Measurements from ENCODE around the gene ZKSCAN1.

The ZKSCAN1 gene

DNA sequence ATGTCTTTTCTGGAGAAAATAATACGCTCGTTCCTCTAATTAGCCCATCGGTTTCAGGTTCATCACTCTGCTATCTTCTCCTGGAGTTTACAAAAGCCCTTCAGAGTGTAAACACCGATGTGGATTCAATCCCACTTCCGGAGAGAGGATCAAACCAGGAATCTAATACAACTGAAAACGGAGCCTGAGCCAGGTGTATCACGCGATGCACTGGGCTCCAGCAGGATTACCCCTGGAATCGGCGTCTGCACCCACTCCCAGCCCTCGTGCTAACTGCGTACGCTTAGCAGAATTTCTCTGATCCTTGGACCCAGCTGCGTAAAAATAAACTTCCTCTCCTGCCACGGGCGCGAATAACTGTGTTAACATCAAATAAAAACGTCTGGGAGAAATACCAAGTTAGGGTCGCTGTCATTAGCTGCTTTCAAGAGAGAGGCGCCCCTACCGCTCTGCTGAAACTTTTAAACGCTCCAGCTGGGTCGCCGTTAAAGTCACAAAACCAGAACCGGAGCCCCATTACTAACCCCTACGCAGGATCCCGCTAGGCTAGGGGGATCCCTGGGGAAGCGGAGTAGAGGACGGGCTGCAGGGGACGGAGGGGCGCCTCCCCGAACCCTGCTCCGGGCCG lies 65.6 kb downstream of the ZKSCAN1 start:
- no peak for DNase-seq (ENCODE audit: low read depth in 2 of 2)

DNA sequence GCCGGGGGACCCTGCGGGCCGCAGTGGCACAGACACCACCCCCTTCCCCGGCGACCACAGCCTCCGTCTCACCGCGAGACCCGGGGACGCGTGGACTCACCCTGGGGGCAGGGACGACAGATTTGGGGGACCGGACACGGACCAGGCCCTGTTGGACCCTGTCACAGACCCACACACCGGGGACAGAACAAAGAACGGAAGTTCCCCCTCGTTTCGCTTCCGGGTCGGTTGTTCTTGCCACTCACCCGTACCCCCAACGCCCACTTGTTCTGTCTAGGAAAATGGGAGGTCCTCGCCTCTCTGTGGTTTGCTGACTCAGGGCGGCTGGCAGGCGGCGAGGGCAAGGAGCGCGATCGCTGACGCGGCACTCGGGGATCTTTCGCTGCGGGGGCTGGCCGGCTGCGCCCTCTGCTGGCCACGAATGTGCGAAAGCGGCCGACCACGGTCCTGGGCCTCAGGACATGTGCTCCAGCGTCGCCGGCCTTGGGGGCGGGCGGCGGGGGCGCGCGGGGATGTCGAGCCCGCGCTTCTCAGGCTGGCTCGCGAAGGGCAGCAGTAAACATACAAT lies 66.2 kb downstream of the ZKSCAN1 start, which contains the start of gene ZNF3:
TSS of gene ZNF3 (minus strand) at position 189 of the 568 bp plus-strand sequence. CDS start 4,366 bp downstream, outside the sequence.
- peak; percentile 97 to 98 for DNase-seq (ENCODE audit: low read depth in 2 of 2)

DNA sequence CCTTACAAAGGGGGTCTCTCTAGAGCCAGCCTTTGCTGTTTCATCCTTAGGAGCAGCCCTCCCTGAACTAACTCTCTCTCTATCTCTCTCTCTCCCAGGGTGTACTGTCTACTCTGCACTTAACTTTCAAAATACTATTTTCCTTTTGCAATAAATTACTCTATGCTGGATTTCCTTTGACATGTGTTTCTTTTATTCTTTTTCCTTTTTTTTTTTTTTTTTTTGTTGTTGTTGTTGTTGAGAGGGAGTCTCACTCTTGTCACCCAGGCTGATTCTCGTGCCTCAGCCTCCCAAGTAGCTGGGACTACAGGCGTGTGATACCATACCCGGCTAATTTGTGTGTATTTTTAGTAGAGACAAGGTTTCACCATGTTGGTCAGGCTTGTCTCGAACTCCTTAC lies 67.6 kb downstream of the ZKSCAN1 start:
- DNase-seq (ENCODE audit: low read depth in 2 of 2): no peak

DNA sequence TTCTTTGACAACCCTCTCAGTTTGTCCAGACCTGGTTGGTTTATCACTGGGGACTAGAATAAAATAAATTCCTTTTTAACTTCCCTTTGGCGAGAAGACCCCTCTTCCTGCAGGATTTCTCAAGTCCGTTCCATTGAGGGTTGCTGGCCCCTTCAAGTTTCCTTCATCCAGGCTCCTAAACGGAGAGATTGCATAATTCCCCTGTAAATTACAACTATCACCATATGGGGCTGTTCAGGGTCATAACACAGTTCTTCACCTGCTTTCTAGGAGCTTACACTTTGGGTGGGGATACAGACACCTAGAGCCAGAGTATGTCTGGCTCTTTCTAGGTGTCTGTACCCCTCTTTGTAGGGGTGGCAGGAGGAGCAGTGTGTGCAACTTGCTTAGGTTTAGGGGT lies 70.1 kb downstream of the ZKSCAN1 start:
- DNase-seq (ENCODE audit: low read depth in 2 of 2): no peak

DNA sequence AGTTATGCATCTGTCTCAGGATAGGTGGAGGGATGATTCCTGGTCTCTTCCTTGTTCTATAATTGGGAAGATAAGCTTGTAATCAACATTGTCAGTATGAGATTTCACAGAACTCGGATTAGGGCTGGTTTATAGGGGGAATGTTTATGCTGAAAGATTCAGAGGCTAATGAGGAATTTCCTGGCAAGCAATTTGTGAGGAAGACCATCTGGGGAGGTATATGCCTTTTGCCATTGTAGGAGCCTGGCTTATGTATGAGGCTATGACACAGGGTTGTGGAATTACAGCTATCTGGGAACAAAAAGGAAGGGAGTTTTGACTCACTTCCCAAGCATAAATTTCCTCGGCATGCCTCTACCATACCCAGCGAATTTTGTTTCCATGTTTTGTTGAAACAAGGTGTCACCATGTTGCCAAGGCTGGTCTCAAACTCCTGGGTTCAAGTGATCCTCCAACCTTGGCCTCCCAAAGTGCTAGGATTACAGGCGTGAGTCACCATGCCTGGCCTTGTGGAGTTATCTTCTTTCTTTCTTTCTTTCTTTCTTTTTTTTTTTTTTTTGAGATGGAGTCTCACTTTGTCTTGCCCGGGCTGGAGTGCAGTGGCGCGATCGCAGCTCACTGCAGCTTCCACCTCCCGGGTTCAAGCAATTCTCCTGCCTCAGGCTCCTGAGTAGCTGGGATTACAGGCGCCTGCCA lies 71.8 kb downstream of the ZKSCAN1 start:
- no peak for DNase-seq (ENCODE audit: low read depth in 2 of 2)

DNA sequence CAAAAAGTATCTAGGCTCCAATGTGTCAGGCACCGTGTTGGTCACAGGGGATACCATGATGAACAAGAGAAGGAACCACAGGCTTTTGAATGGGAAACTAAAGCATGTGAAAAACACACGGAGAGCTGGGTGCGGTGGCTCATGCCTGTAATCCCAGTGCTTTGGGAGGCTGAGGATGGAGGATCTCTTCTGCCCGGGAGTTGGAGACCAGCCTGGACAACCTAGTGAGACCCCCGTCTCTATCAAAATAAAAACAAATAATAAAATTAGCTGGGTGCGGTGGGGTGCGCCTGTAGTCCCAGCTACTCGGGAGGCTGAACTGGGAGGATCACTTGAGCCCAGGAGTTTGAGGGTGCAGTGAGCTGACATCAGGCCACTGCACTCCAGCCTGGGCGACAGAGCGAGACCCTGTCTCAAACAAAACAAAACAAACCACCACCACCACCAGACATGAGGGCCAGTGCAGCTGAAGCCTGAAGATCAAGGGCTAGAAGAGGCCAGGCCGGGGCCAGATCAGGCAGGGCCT lies 72.8 kb downstream of the ZKSCAN1 start:
- DNase-seq (ENCODE audit: low read depth in 2 of 2): no peak

- DNase-seq (ENCODE audit: low read depth in 2 of 2): peak; percentile 65 to 80
Measured at GRCh38 chr7:100088621-100089457, 73.4 kb downstream of the ZKSCAN1 start, which contains the start of gene COPS6. Gene COPS6 (plus strand): TSS chr7:100088969. CDS start chr7:100088991, 22 bp downstream.

GRCh38 chr7:100089458-100090196 lies 74.2 kb downstream of the ZKSCAN1 start:
- DNase-seq (ENCODE audit: low read depth in 2 of 2): no peak

GRCh38 chr7:100090527-100091410 lies 75.4 kb downstream of the ZKSCAN1 start:
- DNase-seq (ENCODE audit: low read depth in 2 of 2): no peak

Measured in stimulated activated CD8-positive, alpha-beta memory T cell treated with anti-CD3 and anti-CD28 coated beads, Interleukin-7, amount 100 ng/mL, for 4 hours (primary cell).